PC-9 (cell line): ENCODE measurements around the gene GH2. TPM values are rescaled to one million over a fixed set of nuclear protein-coding genes. Genes with fewer than 3 reads are reported as not detected.

Source experiments
- BruUV-seq: library from RNA; stranded (reverse); fragments of 400-500 nt; replicated peaks from 2 replicates; lab custom pipeline; 2021; lab: Mats Ljungman, UMichigan
- CTCF ChIA-PET: fragments of 300-600 bp; sonication (Branson Sonifier 250); formaldehyde crosslinking; loops from one replicate; lab custom pipeline; 2022; ENCODE audit warnings: antibody characterized with exemption; lab: Charles Lee
- POLR2A ChIA-PET: fragments of 300-600 bp; sonication (Branson Sonifier 250); formaldehyde crosslinking; loops from one replicate; lab custom pipeline; 2022; ENCODE audit warnings: antibody characterized with exemption; ENCODE audit not compliant: unreplicated experiment; lab: Charles Lee
- DNase-seq, 2 experiments: peaks; one replicate each; pipeline versions ENCODE4 v3.0.0 to v3.0.0-alpha.2; 2015 to 2022; ENCODE audit warnings: mixed read lengths in 1 of 2
- H2AFZ ChIP-seq: fragments of 200-600 bp; sonication (generic); 2 replicates; pipeline ENCODE4 v1.8.1; 2017; ENCODE audit warnings: antibody characterized with exemption
- H3F3A ChIP-seq: fragments of 200-600 bp; sonication (generic); 2 replicates; pipeline ENCODE4 v1.8.1; 2017; ENCODE audit warnings: antibody characterized with exemption, mild to moderate bottlenecking, low read depth; ENCODE audit not compliant: insufficient read depth
- H3K27ac ChIP-seq: fragments of 200-600 bp; sonication (generic); 2 replicates; pipeline ENCODE4 v1.6.1; 2016; ENCODE audit warnings: mixed run types
- H3K27me3 ChIP-seq: fragments of 200-600 bp; sonication (generic); 2 replicates; pipeline ENCODE4 v1.6.1; 2016; ENCODE audit warnings: low read depth, mixed run types; ENCODE audit not compliant: insufficient read depth
- H3K36me3 ChIP-seq: fragments of 200-600 bp; sonication (generic); 2 replicates; pipeline ENCODE4 v1.6.1; 2016; ENCODE audit warnings: low read depth, mixed run types
- H3K4me1 ChIP-seq: fragments of 200-600 bp; sonication (generic); replicated peaks from 2 replicates; pipeline ENCODE4 v1.6.1; 2016; ENCODE audit warnings: mixed run types; ENCODE audit not compliant: insufficient read depth
- H3K4me2 ChIP-seq: fragments of 200-600 bp; sonication (generic); 2 replicates; pipeline ENCODE4 v1.6.1; 2017; ENCODE audit warnings: mixed run types
- H3K4me3 ChIP-seq: fragments of 200-600 bp; sonication (generic); 2 replicates; pipeline ENCODE4 v1.6.1; 2016; ENCODE audit warnings: mixed run types
- H3K79me2 ChIP-seq: fragments of 200-600 bp; sonication (generic); 2 replicates; pipeline ENCODE4 v1.6.1; 2017; ENCODE audit warnings: low read depth, mixed run types
- H3K9me2 ChIP-seq: fragments of 200-600 bp; sonication (generic); 2 replicates; pipeline ENCODE4 v1.8.1; 2017; ENCODE audit warnings: mild to moderate bottlenecking; ENCODE audit not compliant: insufficient read depth
- H3K9me3 ChIP-seq: fragments of 200-600 bp; sonication (generic); 2 replicates; pipeline ENCODE4 v1.8.1; 2016; ENCODE audit warnings: low read depth; ENCODE audit not compliant: insufficient read depth
- H4K20me1 ChIP-seq: fragments of 200-600 bp; sonication (generic); 2 replicates; pipeline ENCODE4 v1.8.1; 2017; ENCODE audit not compliant: insufficient read depth
- EZH2 ChIP-seq: fragments of 200-600 bp; sonication (generic); IDR thresholded peaks from 2 replicates; pipeline ENCODE4 v1.8.0; 2017; ENCODE audit warnings: antibody characterized with exemption, low read depth
- intact Hi-C: fragments of 100-400 bp; cut with micrococcal nuclease; formaldehyde crosslinking; loops from one replicate; pipeline ENCODE4 v1.10.0; 2022; ENCODE audit not compliant: unreplicated experiment
- total RNA-seq: library from RNA; stranded (reverse); gene quantifications from 2 replicates; pipeline ENCODE4 v1.2.3, GENCODE V29; 2021
- TF ChIP-seq, protein P1 (sequence below): fragments of 200-600 bp; sonication (generic); conservative IDR thresholded peaks from 2 replicates; pipeline ENCODE4 v1.6.1; 2017; ENCODE audit warnings: mixed run types, antibody characterized with exemption, mild to moderate bottlenecking, moderate library complexity

The GH2 gene
- total RNA-seq, 1 experiment from 2014 or later = not detected

DNA sequence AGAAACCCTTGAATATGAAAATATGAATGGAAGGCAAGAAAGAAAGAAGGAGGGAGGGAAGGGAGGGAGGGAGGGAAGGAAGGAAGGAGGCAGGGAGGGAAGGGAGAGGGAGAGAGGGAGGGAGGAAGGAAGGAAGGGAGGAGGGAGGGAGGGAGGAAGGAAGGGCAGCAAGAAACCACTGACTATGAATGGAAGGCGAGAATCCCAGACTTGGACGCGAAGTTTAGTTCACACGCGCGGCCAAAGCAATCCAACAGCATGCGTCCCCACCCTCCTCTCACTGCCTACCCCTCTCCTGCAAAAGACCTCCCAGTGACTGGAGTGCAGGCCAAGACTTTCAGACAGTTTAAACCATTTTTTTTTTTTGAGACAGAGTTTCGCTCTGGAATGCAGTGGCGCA is 31.3 kb downstream of the GH2 start:
- no peaks in the 10 kb centered on the region for H3K36me3 ChIP-seq
- H3K27me3 ChIP-seq = no peaks in the 10 kb centered on the region
- no peaks in the 10 kb centered on the region for H4K20me1 ChIP-seq
- BruUV-seq = no TSS peak
- no peak overlapping the region for H3K4me2 ChIP-seq
- ChIA-PET CTCF (no interaction called here), POLR2A (no interaction called here)
- no peak for DNase-seq
- H3K4me3 ChIP-seq = no peak overlapping the region
- no peaks in the 10 kb centered on the region for H3K4me1 ChIP-seq
- H3F3A ChIP-seq = peaks cover 5% of the 10 kb centered on the region; the same call in 1 of the 2 replicates
- TF ChIP-seq EZH2 = no peak
- TF ChIP-seq, protein P1, sequence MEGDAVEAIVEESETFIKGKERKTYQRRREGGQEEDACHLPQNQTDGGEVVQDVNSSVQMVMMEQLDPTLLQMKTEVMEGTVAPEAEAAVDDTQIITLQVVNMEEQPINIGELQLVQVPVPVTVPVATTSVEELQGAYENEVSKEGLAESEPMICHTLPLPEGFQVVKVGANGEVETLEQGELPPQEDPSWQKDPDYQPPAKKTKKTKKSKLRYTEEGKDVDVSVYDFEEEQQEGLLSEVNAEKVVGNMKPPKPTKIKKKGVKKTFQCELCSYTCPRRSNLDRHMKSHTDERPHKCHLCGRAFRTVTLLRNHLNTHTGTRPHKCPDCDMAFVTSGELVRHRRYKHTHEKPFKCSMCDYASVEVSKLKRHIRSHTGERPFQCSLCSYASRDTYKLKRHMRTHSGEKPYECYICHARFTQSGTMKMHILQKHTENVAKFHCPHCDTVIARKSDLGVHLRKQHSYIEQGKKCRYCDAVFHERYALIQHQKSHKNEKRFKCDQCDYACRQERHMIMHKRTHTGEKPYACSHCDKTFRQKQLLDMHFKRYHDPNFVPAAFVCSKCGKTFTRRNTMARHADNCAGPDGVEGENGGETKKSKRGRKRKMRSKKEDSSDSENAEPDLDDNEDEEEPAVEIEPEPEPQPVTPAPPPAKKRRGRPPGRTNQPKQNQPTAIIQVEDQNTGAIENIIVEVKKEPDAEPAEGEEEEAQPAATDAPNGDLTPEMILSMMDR = no peak
- intact Hi-C loops = no loop called here
- H2AFZ ChIP-seq = no peak overlapping the region
- no peaks in the 10 kb centered on the region for H3K79me2 ChIP-seq
- H3K9me2 ChIP-seq = no peaks in the 10 kb centered on the region
- H3K9me3 ChIP-seq = no peaks in the 10 kb centered on the region; the same call in 1 of the 2 replicates
- H3K27ac ChIP-seq = no peak overlapping the region

DNA sequence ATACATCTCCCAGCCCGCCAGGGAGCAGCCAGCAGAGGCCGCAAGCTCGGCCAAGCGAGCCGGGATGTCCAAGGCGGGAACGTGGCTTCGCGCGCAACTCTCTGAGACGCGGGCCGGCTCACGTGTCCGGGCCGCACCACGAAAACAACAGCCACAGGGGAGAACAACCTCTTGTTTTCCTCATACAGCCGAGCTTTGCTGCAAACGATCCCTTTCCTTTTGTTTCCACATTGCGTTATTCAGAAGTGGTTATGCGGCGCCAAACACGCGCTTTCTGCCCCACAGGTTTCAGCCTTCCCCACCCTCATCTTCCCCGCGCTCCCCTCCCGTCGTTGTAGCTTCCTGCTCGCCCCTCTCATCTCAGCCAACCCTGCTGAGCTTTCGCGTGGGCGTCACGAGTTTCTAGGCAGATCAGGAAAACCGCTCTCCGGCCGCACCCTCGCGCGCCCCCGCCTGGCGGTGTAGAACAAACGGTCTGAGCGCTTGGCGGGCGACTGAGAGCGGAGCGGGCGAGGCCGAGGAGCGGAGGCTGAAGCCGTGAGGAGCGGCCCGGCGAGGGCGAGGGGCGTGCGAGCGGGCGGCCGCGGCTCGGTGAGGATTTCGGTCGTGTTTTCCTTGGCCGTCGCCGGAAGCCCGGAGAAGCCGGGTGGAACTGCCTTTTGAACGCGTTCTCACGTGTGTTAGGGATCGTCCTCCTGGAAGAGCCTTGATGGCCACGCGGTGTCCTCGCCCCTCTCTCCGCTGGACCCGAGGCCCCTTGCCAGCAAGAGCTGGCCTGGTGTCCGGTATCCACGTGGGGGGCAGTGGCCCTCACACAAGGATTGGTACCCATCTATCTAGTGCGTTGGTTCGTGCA is 32.7 kb downstream of the GH2 start:
- Histone ChIP-seq H3K4me3 (peak overlapping the region; percentile 44; the same call in 1 of the 2 replicates), H3K9me2 (no peaks in the 10 kb centered on the region), H3K27ac (peak overlapping the region; percentile 67), H3F3A (peaks cover 5% of the 10 kb centered on the region; the same call in 1 of the 2 replicates), H3K36me3 (no peaks in the 10 kb centered on the region), H3K79me2 (no peaks in the 10 kb centered on the region), H3K4me2 (peak overlapping the region; percentile 79), H3K27me3 (no peaks in the 10 kb centered on the region), H3K4me1 (no peaks in the 10 kb centered on the region; the same call in 1 of the 2 replicates), H2AFZ (peak overlapping the region; percentile 82), H4K20me1 (no peaks in the 10 kb centered on the region), H3K9me3 (no peaks in the 10 kb centered on the region; the same call in 1 of the 2 replicates)
- POLR2A ChIA-PET = interaction anchor here (0.5 to 0.7 kb wide), 3 partner anchors 10 to 118 kb away, joined by 3 to 6 read pairs (median 5); no protein-coding TSS in a partner anchor
- BruUV-seq = no TSS peak
- DNase-seq = peak; percentile 85 to 96
- intact Hi-C loops = loop anchor here (10.0 kb wide), 1 partner anchor 424 kb away; no protein-coding TSS in a partner anchor
- no peak for TF ChIP-seq EZH2
- TF ChIP-seq, protein P1 = peak; percentile 80
- CTCF ChIA-PET = interaction anchor here (0.7 to 0.8 kb wide), 4 partner anchors 22 to 382 kb away, joined by 3 to 15 read pairs (median 11); partner anchors contain the start of gene PSMC5

DNA sequence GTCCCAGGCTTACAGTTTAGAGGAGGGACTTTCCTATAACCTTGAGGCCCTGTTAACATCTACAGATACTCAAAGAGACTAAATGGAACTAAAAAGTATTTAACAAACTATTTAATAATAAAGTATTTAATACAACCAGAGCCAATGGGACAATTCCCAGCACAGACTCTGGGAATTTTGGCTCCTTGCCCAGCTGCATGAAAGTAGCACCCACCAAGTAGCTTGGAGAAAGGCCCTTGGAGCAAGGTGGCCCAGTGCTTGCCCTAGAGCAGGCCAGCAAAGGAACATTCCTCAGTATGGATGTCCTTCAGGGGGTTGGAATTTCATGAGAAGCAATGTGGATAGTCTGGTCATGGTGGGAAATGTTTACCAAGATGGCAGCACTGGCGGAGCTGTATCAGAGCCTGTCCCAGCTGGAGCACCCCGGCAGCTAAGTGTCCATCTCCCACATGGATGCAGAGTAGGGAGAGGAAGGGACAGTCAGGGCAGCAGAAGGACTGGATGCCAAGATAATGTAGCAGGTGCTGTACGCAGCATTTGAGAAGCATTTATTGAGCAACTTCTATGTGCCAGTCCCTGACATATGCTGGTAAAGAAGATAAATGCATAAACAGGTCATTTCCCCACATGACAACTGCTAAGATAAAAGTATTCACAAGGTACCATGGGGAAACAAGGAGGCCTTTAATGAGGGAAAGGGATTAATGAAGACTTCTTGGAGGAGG is 34.1 kb downstream of the GH2 start:
- no peak for TF ChIP-seq EZH2
- TF ChIP-seq, protein P1 = no peak
- Histone ChIP-seq H3K4me2 (no peak overlapping the region), H3K79me2 (no peaks in the 10 kb centered on the region), H4K20me1 (no peaks in the 10 kb centered on the region), H3K9me2 (no peaks in the 10 kb centered on the region), H3K4me1 (peaks cover 6% of the 10 kb centered on the region; the same call in 1 of the 2 replicates), H3K9me3 (no peaks in the 10 kb centered on the region; the same call in 1 of the 2 replicates), H3K4me3 (no peak overlapping the region), H3K27me3 (no peaks in the 10 kb centered on the region), H2AFZ (no peak overlapping the region), H3K36me3 (no peaks in the 10 kb centered on the region), H3F3A (peaks cover 5% of the 10 kb centered on the region; the same call in 1 of the 2 replicates), H3K27ac (no peak overlapping the region)
- POLR2A ChIA-PET = no interaction called here
- BruUV-seq = no TSS peak
- CTCF ChIA-PET = no interaction called here
- DNase-seq = no peak
- intact Hi-C loops = loop anchor here (10.0 kb wide), 1 partner anchor 423 kb away; no protein-coding TSS in a partner anchor
